DMS79 treated with DMSO at 0.1 percent for 48 hours (cell line): ENCODE data around the gene PARVG.

ENCODE experiments used
- DNase-seq: peaks from one replicate; lab custom pipeline; 2025; lab: John Stamatoyannopoulos, UW

Gene PARVG

GRCh38 chr22:44154436-44154942 lies 26.2 kb upstream of the PARVG start:
- no peak for DNase-seq

- no peak for DNase-seq
Measured at GRCh38 chr22:44155115-44155514, 25.6 kb upstream of the PARVG start.

GRCh38 chr22:44157916-44158618 lies 22.7 kb upstream of the PARVG start:
- no peak for DNase-seq

- DNase-seq, result no peak
Measured at GRCh38 chr22:44158816-44159215, 21.9 kb upstream of the PARVG start.

- DNase-seq, result no peak
Measured at GRCh38 chr22:44159221-44159620, 21.5 kb upstream of the PARVG start.

GRCh38 chr22:44159811-44160210 lies 20.9 kb upstream of the PARVG start:
- no peak for DNase-seq

- DNase-seq, result no peak
Measured at GRCh38 chr22:44160421-44160820, 20.3 kb upstream of the PARVG start.

GRCh38 chr22:44161673-44162072 lies 19.1 kb upstream of the PARVG start:
- DNase-seq, result no peak

GRCh38 chr22:44162960-44163359 lies 17.8 kb upstream of the PARVG start:
- no peak for DNase-seq

GRCh38 chr22:44163536-44163935 lies 17.2 kb upstream of the PARVG start:
- DNase-seq, result no peak

- DNase-seq, result peak; percentile 24
Measured at GRCh38 chr22:44164031-44164430, 16.7 kb upstream of the PARVG start.

- no peak for DNase-seq
Measured at GRCh38 chr22:44165286-44165874, 15.3 kb upstream of the PARVG start.

- no peak for DNase-seq
Measured at GRCh38 chr22:44166498-44167276, 14.0 kb upstream of the PARVG start.

- no peak for DNase-seq
Measured at GRCh38 chr22:44167501-44167900, 13.2 kb upstream of the PARVG start.

- no peak for DNase-seq
Measured at GRCh38 chr22:44168206-44168605, 12.5 kb upstream of the PARVG start.

GRCh38 chr22:44170470-44170869 lies 10.3 kb upstream of the PARVG start:
- DNase-seq, result no peak

GRCh38 chr22:44171561-44171960 lies 9.2 kb upstream of the PARVG start:
- DNase-seq, result no peak

GRCh38 chr22:44172370-44173108 lies 8.2 kb upstream of the PARVG start:
- peak; percentile 66 for DNase-seq

GRCh38 chr22:44173154-44173553 lies 7.6 kb upstream of the PARVG start:
- DNase-seq, result no peak

- DNase-seq, result no peak
Measured at GRCh38 chr22:44175676-44176075, 5.0 kb upstream of the PARVG start.

GRCh38 chr22:44179196-44179988 lies 1.3 kb upstream of the PARVG start:
- peak; percentile 18 for DNase-seq
